ENCODE data around the gene ZNF609.
"Not testable (repeated sequence)": the region's sequence is repeated elsewhere in the genome, so short reads cannot be mapped to it uniquely, and the experiment has no call there.

ZNF609 gene

DNA sequence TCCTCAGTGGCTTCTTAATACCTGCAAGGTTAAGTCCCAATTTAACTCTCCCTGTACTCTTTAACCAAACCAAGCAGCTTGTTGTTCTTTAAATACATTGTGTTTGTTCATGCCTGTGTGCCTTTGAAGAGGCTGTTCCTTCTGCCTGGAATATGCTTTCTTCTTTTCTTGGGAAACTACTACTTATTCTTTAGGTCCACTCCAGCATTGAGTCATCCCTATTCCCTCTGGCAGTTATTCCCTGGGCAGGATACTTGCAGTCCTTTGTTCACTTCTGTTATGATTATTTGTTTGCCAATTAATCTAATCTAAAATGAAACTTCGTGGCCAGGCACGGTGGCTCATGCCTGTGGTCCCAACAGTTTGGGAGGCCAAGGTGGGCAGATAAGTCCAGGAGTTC lies 139.3 kb downstream of the ZNF609 start:
- DNase-seq (ENCODE audit: extremely low read depth, low read depth): no peak
- H3K4me3 ChIP-seq (replicated peaks; ENCODE audit: low read depth, low read length): no peak overlapping the region
- TF ChIP-seq, protein P1, sequence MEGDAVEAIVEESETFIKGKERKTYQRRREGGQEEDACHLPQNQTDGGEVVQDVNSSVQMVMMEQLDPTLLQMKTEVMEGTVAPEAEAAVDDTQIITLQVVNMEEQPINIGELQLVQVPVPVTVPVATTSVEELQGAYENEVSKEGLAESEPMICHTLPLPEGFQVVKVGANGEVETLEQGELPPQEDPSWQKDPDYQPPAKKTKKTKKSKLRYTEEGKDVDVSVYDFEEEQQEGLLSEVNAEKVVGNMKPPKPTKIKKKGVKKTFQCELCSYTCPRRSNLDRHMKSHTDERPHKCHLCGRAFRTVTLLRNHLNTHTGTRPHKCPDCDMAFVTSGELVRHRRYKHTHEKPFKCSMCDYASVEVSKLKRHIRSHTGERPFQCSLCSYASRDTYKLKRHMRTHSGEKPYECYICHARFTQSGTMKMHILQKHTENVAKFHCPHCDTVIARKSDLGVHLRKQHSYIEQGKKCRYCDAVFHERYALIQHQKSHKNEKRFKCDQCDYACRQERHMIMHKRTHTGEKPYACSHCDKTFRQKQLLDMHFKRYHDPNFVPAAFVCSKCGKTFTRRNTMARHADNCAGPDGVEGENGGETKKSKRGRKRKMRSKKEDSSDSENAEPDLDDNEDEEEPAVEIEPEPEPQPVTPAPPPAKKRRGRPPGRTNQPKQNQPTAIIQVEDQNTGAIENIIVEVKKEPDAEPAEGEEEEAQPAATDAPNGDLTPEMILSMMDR (IDR thresholded peaks at IDR 0.05; ENCODE audit: low read depth, low read length, missing control alignments): no peak

DNA sequence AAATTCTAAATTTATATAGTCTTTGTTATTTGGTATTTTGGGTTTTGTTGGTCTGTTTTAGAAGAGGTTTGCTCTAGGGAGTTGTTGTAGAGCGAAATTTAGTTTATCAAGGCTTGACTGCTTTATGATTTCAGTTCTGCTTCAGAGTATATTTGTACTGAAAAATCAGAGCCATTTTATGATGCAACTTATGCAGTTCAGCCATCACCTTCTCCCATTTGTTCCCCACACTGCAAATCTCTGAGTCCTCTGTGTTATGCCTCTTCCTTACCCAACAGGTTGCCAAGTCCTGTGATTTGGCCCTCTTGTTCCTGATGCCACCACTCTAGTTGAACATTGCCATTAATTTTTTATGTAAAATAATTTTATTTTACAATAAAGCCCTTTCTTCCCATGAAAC lies 140.4 kb downstream of the ZNF609 start:
- no peak for DNase-seq (ENCODE audit: extremely low read depth, low read depth)
- TF ChIP-seq, protein P1 (IDR thresholded peaks at IDR 0.05; ENCODE audit: low read depth, low read length, missing control alignments): no peak
- no peak overlapping the region for H3K4me3 ChIP-seq (replicated peaks; ENCODE audit: low read depth, low read length)

DNA sequence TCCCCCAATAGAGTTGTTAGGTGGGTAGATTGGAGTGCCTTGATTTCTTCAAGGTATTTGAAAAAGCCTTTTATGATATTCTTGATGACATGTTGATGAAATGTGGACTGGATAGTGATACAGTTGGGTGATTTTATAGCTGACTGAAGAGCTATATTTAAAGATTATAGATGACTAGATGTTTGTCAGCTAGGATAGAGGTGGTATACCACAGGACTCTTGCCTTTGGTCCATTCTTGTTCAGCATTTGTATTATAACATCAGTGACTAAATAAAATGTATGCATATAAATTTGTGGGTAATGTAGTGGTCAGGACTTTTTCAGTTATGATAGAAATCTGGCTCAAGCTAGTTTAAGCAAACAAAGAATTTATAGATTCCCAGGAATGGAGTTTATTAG lies 143.9 kb downstream of the ZNF609 start:
- TF ChIP-seq, protein P1 (IDR thresholded peaks at IDR 0.05; ENCODE audit: low read depth, low read length, missing control alignments): no peak
- H3K4me3 ChIP-seq (replicated peaks; ENCODE audit: low read depth, low read length): no peak overlapping the region
- no peak for DNase-seq (ENCODE audit: extremely low read depth, low read depth)

DNA sequence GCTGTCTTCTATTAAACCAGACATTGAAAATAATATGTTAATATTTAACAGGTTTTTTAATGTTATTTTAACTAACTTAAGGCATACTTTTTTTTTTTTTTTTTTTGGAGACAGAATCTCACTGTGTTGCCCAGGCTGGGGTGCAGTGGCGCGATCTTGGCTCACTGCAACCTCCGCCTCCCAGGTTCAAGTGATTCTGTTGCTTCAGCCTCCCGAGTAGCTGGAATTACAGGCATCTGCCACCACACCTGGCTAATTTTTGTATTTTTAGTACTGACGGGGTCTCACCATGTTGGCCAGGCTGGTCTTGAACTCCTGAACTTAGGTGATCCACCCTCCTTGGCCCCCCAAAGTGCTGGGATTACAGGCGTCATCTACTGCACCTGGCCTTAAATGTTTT lies 147.0 kb downstream of the ZNF609 start:
- H3K4me3 ChIP-seq (replicated peaks; ENCODE audit: low read depth, low read length); DNase-seq (ENCODE audit: extremely low read depth, low read depth): not testable (repeated sequence)

DNA sequence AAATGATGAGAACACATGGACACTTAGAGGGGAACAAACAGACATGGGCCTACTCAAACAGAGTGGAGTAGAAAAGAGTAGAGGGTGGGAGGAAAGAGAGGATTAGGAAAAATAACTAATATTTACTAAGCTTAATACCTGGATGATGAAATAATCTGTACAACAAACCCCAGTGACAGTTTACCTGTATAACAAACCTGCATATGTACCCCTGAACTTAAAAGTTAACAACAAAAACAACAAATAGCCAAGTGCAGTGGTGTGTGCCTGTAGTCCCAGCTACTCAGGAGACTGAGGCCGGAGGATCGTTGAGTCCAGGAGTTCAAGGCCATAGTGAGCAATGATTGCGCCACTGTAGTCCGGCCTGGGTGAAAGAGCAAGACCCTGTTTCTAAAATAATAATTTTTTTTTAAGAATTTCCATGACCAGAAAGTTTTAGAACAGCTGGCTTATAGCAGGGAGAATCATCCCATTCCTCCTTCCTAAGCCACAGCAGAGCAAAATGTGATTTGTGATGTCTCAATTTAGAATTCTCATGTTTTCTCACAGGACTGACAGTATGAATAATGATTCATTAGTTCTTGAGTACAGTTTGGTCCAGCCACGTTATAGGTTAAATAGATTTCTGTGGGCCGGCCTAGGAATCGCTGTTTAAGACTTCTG lies 150.0 kb downstream of the ZNF609 start:
- DNase-seq (ENCODE audit: extremely low read depth, low read depth): no peak
- TF ChIP-seq, protein P1 (IDR thresholded peaks at IDR 0.05; ENCODE audit: low read depth, low read length, missing control alignments): no peak
- H3K4me3 ChIP-seq (replicated peaks; ENCODE audit: low read depth, low read length): no peak overlapping the region

DNA sequence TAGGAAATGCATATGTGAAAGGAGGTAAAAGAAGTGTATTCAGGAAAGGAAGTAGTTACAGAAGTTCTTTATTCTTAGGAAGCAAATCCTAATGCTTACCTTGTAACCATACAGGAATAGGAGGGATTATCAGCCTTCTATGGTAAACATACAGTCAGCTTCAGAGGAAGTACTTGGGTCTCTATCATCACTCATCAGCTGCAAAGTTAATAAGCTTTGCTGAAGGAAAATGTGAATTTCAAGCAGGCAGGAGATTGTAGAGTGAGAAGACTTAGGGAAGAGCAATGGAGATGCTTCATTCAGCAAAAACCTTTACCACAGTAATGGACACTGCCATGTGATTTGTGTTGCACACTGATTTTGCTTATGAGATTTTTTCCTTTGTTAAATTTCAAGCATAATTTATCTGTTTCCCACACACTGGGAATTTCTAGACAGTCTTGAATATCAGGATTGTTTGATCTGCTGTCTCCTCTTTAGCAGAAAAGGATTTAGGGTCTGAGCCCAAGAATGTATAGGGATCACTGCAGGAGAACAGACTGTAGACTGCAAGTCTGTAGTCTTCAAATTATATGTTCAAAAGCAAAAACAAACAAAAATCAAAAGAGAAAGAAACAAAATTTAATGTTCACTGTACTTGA lies 150.8 kb downstream of the ZNF609 start:
- TF ChIP-seq, protein P1 (IDR thresholded peaks at IDR 0.05; ENCODE audit: low read depth, low read length, missing control alignments): no peak
- no peak overlapping the region for H3K4me3 ChIP-seq (replicated peaks; ENCODE audit: low read depth, low read length)
- DNase-seq (ENCODE audit: extremely low read depth, low read depth): no peak

DNA sequence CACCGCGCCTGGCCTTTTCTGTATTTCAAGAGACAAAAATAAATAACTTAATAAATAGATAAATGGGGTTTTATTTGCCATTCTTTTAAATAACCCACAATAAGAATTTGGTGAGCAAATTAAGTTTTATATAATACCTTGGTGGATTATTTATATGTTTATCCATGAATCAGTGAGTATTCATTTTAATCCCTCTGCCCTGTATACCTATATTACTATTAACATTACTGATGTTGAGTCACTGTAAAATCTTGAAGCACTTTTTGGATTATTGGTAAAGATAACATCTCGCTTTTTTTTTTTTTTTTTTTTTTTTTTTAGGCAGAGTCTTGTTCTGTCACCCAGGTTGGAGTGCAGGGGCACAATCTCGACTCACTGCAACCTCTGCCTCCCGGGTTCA lies 154.1 kb downstream of the ZNF609 start:
- TF ChIP-seq, protein P1 (IDR thresholded peaks at IDR 0.05; ENCODE audit: low read depth, low read length, missing control alignments): no peak
- no peak overlapping the region for H3K4me3 ChIP-seq (replicated peaks; ENCODE audit: low read depth, low read length)
- no peak for DNase-seq (ENCODE audit: extremely low read depth, low read depth)

Data from HFF-Myc (cell line).